MCF 10A (cell line): ENCODE measurements around the gene ST3GAL5. TPM values are rescaled to one million over a fixed set of nuclear protein-coding genes. Genes with fewer than 3 reads are reported as not detected.

Experiments used
- BruUV-seq: library from RNA; stranded (reverse); fragments of 400-500 nt; replicated peaks from 2 replicates; lab custom pipeline; 2021; lab: Mats Ljungman, UMichigan
- CTCF ChIA-PET: fragments of 300-600 bp; sonication (Branson Sonifier 250); formaldehyde crosslinking; extraction: SDS; loops from one replicate; lab custom pipeline; 2021; ENCODE audit warnings: antibody characterized with exemption, inconsistent platforms; lab: Yijun Ruan, JAX
- POLR2A ChIA-PET: fragments of 300-600, 350-650 bp; sonication (Branson Sonifier 250); formaldehyde crosslinking; extraction: SDS; loops from one replicate; lab custom pipeline; 2020; ENCODE audit warnings: antibody characterized with exemption, inconsistent platforms; lab: Yijun Ruan, JAX
- DNase-seq: peaks from one replicate; pipeline ENCODE4 v3.0.0-alpha.2; 2018; ENCODE audit not compliant: unreplicated experiment
- H3K27ac Mint-ChIP-seq: one replicate; pipeline ENCODE4 v1.8.0; 2022; ENCODE audit warnings: mild to moderate bottlenecking, low read depth, mixed read lengths; ENCODE audit not compliant: unreplicated experiment
- H3K27me3 Mint-ChIP-seq: one replicate; pipeline ENCODE4 v1.8.0; 2022; ENCODE audit warnings: mixed read lengths; ENCODE audit not compliant: insufficient read depth, unreplicated experiment
- H3K36me3 Mint-ChIP-seq: one replicate; pipeline ENCODE4 v1.8.0; 2022; ENCODE audit warnings: mild to moderate bottlenecking, moderate library complexity, mixed read lengths; ENCODE audit not compliant: insufficient read depth, unreplicated experiment
- H3K4me1 Mint-ChIP-seq: one replicate; pipeline ENCODE4 v1.8.0; 2022; ENCODE audit warnings: mixed read lengths; ENCODE audit not compliant: insufficient read depth, unreplicated experiment
- H3K4me3 Mint-ChIP-seq: one replicate; pipeline ENCODE4 v1.8.0; 2022; ENCODE audit warnings: mild to moderate bottlenecking, moderate library complexity, mixed read lengths; ENCODE audit not compliant: unreplicated experiment
- H3K9me3 Mint-ChIP-seq: one replicate; pipeline ENCODE4 v1.8.0; 2022; ENCODE audit warnings: mixed read lengths; ENCODE audit not compliant: unreplicated experiment
- CTCF ChIP-seq: fragments of 200-600 bp; IDR thresholded peaks from one replicate; pipeline ENCODE4 v1.8.0; 2022; ENCODE audit warnings: antibody characterized with exemption, mild to moderate bottlenecking; ENCODE audit not compliant: unreplicated experiment
- intact Hi-C: fragments of 100-400 bp; cut with micrococcal nuclease; formaldehyde crosslinking; loops from 2 replicates; pipeline ENCODE4 v1.14.1; 2022
- total RNA-seq: library from RNA; stranded (reverse); gene quantifications from 2 replicates; pipeline ENCODE4 v1.2.3, GENCODE V29; 2022

The ST3GAL5 gene
- total RNA-seq, 1 experiment from 2014 or later: 2.3 TPM

GRCh38 chr2:85796341-85797262 lies 92.2 kb downstream of the ST3GAL5 start:
- peaks cover 26% of the 10 kb centered on the region for H3K4me1 Mint-ChIP-seq
- H3K27me3 Mint-ChIP-seq: no peaks in the 10 kb centered on the region
- ChIA-PET POLR2A (no interaction called here), CTCF (interaction anchor here (0.6 to 1.4 kb wide), 4 partner anchors 18 to 159 kb away, joined by 3 to 5 read pairs (median 4); no protein-coding TSS in a partner anchor)
- H3K36me3 Mint-ChIP-seq: no peaks in the 10 kb centered on the region
- no peak overlapping the region for H3K27ac Mint-ChIP-seq
- no peak for DNase-seq
- H3K4me3 Mint-ChIP-seq: no peak overlapping the region
- no peak for TF ChIP-seq CTCF
- no peaks in the 10 kb centered on the region for H3K9me3 Mint-ChIP-seq
- no TSS peak for BruUV-seq
- intact Hi-C loops: no loop called here

GRCh38 chr2:85796046-85796340 lies 92.8 kb downstream of the ST3GAL5 start:
- ChIA-PET POLR2A (interaction anchor here (0.8 to 1.6 kb wide), 2 partner anchors 33 to 67 kb away, joined by 3 to 4 read pairs; no protein-coding TSS in a partner anchor), CTCF (interaction anchor here (0.6 kb wide), 1 partner anchor 78 kb away, joined by 4 read pairs; no protein-coding TSS in a partner anchor)
- H3K36me3 Mint-ChIP-seq: no peaks in the 10 kb centered on the region
- BruUV-seq: no TSS peak
- no peak for TF ChIP-seq CTCF
- H3K4me1 Mint-ChIP-seq: peaks cover 26% of the 10 kb centered on the region
- H3K27me3 Mint-ChIP-seq: no peaks in the 10 kb centered on the region
- no peaks in the 10 kb centered on the region for H3K9me3 Mint-ChIP-seq
- no peak overlapping the region for H3K4me3 Mint-ChIP-seq
- intact Hi-C loops: no loop called here
- H3K27ac Mint-ChIP-seq: no peak overlapping the region
- no peak for DNase-seq

GRCh38 chr2:85795331-85796045 lies 93.3 kb downstream of the ST3GAL5 start:
- no peak for DNase-seq
- no TSS peak for BruUV-seq
- peaks cover 26% of the 10 kb centered on the region for H3K4me1 Mint-ChIP-seq
- ChIA-PET POLR2A (interaction anchor here (0.8 to 1.6 kb wide), 3 partner anchors 24 to 67 kb away, joined by 3 to 4 read pairs (median 4); no protein-coding TSS in a partner anchor), CTCF (interaction anchor here (0.5 to 0.6 kb wide), 2 partner anchors 46 to 77 kb away, joined by 3 to 4 read pairs; no protein-coding TSS in a partner anchor)
- H3K27ac Mint-ChIP-seq: no peak overlapping the region
- no peak for TF ChIP-seq CTCF
- intact Hi-C loops: no loop called here
- no peaks in the 10 kb centered on the region for H3K27me3 Mint-ChIP-seq
- H3K9me3 Mint-ChIP-seq: no peaks in the 10 kb centered on the region
- H3K4me3 Mint-ChIP-seq: no peak overlapping the region
- H3K36me3 Mint-ChIP-seq: no peaks in the 10 kb centered on the region
